Activated CD4-positive, alpha-beta memory T cell treated with anti-CD3 and anti-CD28 coated beads for 36 hours (primary cell): Measurements from ENCODE around the gene FRMD4A. TPM values are rescaled to one million over a fixed set of nuclear protein-coding genes. Genes with fewer than 3 reads are reported as not detected.
"Not testable (repeated sequence)": the region's sequence is repeated elsewhere in the genome, so short reads cannot be mapped to it uniquely, and the experiment has no call there.

ENCODE experiments used
- CTCF ChIA-PET: fragments of 350-600 bp; sonication (Branson Sonifier 250); formaldehyde crosslinking; loops from one replicate; lab custom pipeline; 2021; ENCODE audit warnings: antibody characterized with exemption, inconsistent platforms; lab: Charles Lee
- POLR2A ChIA-PET: fragments of 350-600 bp; sonication (Branson Sonifier 250); formaldehyde crosslinking; loops from one replicate; lab custom pipeline; 2021; ENCODE audit warnings: antibody characterized with exemption; lab: Charles Lee
- DNase-seq: peaks from one replicate; pipeline ENCODE4 v3.0.0-alpha.2; 2020
- H3K27ac Mint-ChIP-seq: one replicate; pipeline ENCODE4 v1.8.0; 2021; ENCODE audit warnings: mixed read lengths
- H3K27me3 Mint-ChIP-seq: one replicate; pipeline ENCODE4 v1.8.0; 2021; ENCODE audit warnings: mixed read lengths
- H3K36me3 Mint-ChIP-seq: one replicate; pipeline ENCODE4 v1.8.0; 2021; ENCODE audit warnings: mixed read lengths
- H3K4me1 Mint-ChIP-seq: one replicate; pipeline ENCODE4 v1.8.0; 2021; ENCODE audit warnings: low read depth, mixed read lengths
- H3K4me3 Mint-ChIP-seq: one replicate; pipeline ENCODE4 v1.8.0; 2021; ENCODE audit warnings: mild to moderate bottlenecking, mixed read lengths
- H3K9me3 Mint-ChIP-seq: one replicate; pipeline ENCODE4 v1.8.0; 2021; ENCODE audit warnings: mixed read lengths
- intact Hi-C: fragments of 100-400 bp; cut with micrococcal nuclease; formaldehyde crosslinking; loops from one replicate; pipeline ENCODE4 v1.15.1; 2023
- total RNA-seq, 2 experiments: library from RNA; stranded (reverse); gene quantifications; one replicate each; pipeline ENCODE4 v1.2.3, GENCODE V29; 2021

Gene FRMD4A
- total RNA-seq, 2 experiments from 2014 or later, result 0.31 to 1.7 TPM

- Mint-ChIP-seq H3K27me3 (no peaks in the 10 kb centered on the region), H3K9me3 (no peaks in the 10 kb centered on the region), H3K27ac (no peak overlapping the region), H3K36me3 (no peaks in the 10 kb centered on the region), H3K4me1 (peaks cover 11% of the 10 kb centered on the region), H3K4me3 (no peak overlapping the region)
- ChIA-PET CTCF (interaction anchor here (1.2 kb wide), 1 partner anchor 55 kb away, joined by 3 read pairs; no protein-coding TSS in a partner anchor), POLR2A (no interaction called here)
- intact Hi-C loops, result no loop called here
- no peak for DNase-seq
These were observed 607.7 kb downstream of the FRMD4A start for GRCh38 chr10:13722747-13723653.

GRCh38 chr10:13721486-13721885 lies 609.2 kb downstream of the FRMD4A start:
- Mint-ChIP-seq H3K4me3 (no peak overlapping the region), H3K36me3 (no peaks in the 10 kb centered on the region), H3K27me3 (no peaks in the 10 kb centered on the region), H3K27ac (no peak overlapping the region), H3K4me1 (peaks cover 15% of the 10 kb centered on the region), H3K9me3 (no peaks in the 10 kb centered on the region)
- DNase-seq, result no peak
- POLR2A ChIA-PET, result no interaction called here
- intact Hi-C loops, result no loop called here
- CTCF ChIA-PET, result no interaction called here

GRCh38 chr10:13720699-13721098 lies 610.0 kb downstream of the FRMD4A start:
- intact Hi-C loops, result no loop called here
- ChIA-PET CTCF (no interaction called here), POLR2A (no interaction called here)
- no peak for DNase-seq
- H3K4me3 Mint-ChIP-seq, result no peak overlapping the region
- H3K27me3 Mint-ChIP-seq, result no peaks in the 10 kb centered on the region
- H3K9me3 Mint-ChIP-seq, result no peaks in the 10 kb centered on the region
- H3K36me3 Mint-ChIP-seq, result no peaks in the 10 kb centered on the region
- peaks cover 15% of the 10 kb centered on the region for H3K4me1 Mint-ChIP-seq
- H3K27ac Mint-ChIP-seq, result no peak overlapping the region

- Mint-ChIP-seq H3K4me1 (peaks cover 15% of the 10 kb centered on the region), H3K4me3 (no peak overlapping the region), H3K27ac (no peak overlapping the region), H3K27me3 (no peaks in the 10 kb centered on the region), H3K9me3 (no peaks in the 10 kb centered on the region), H3K36me3 (no peaks in the 10 kb centered on the region)
- CTCF ChIA-PET, result no interaction called here
- POLR2A ChIA-PET, result no interaction called here
- no peak for DNase-seq
- intact Hi-C loops, result no loop called here
These were observed 611.3 kb downstream of the FRMD4A start for GRCh38 chr10:13719425-13719824.

- ChIA-PET CTCF (interaction anchor here (1.7 kb wide), 1 partner anchor 278 kb away, joined by 4 read pairs; no protein-coding TSS in a partner anchor), POLR2A (no interaction called here)
- no peak overlapping the region for H3K4me3 Mint-ChIP-seq
- H3K36me3 Mint-ChIP-seq, result no peaks in the 10 kb centered on the region
- H3K27me3 Mint-ChIP-seq, result no peaks in the 10 kb centered on the region
- no peak for DNase-seq
- no peak overlapping the region for H3K27ac Mint-ChIP-seq
- no peaks in the 10 kb centered on the region for H3K9me3 Mint-ChIP-seq
- intact Hi-C loops, result no loop called here
- peaks cover 15% of the 10 kb centered on the region for H3K4me1 Mint-ChIP-seq
These were observed 611.9 kb downstream of the FRMD4A start for GRCh38 chr10:13718820-13719219.

- DNase-seq, result peak; percentile 55
- ChIA-PET POLR2A (no interaction called here), CTCF (interaction anchor here (1.7 kb wide), 1 partner anchor 278 kb away, joined by 4 read pairs; no protein-coding TSS in a partner anchor)
- Mint-ChIP-seq H3K27ac (no peak overlapping the region), H3K4me3 (peak overlapping the region; percentile 57), H3K4me1 (peaks cover 13% of the 10 kb centered on the region), H3K9me3 (no peaks in the 10 kb centered on the region), H3K36me3 (no peaks in the 10 kb centered on the region), H3K27me3 (no peaks in the 10 kb centered on the region)
- intact Hi-C loops, result no loop called here
These were observed 612.6 kb downstream of the FRMD4A start for GRCh38 chr10:13717936-13718772.

- CTCF ChIA-PET, result interaction anchor here (1.7 kb wide), 1 partner anchor 277 kb away, joined by 4 read pairs; no protein-coding TSS in a partner anchor
- H3K27ac Mint-ChIP-seq, result no peak overlapping the region
- H3K4me1 Mint-ChIP-seq, result peaks cover 18% of the 10 kb centered on the region
- no peaks in the 10 kb centered on the region for H3K27me3 Mint-ChIP-seq
- POLR2A ChIA-PET, result no interaction called here
- no peaks in the 10 kb centered on the region for H3K36me3 Mint-ChIP-seq
- intact Hi-C loops, result no loop called here
- DNase-seq, result no peak
- peak overlapping the region; percentile 57 for H3K4me3 Mint-ChIP-seq
- H3K9me3 Mint-ChIP-seq, result no peaks in the 10 kb centered on the region
These were observed 613.2 kb downstream of the FRMD4A start for GRCh38 chr10:13717571-13717935.

GRCh38 chr10:13716081-13717071 lies 614.3 kb downstream of the FRMD4A start:
- H3K9me3 Mint-ChIP-seq, result no peaks in the 10 kb centered on the region
- POLR2A ChIA-PET, result no interaction called here
- DNase-seq, result no peak
- H3K27me3 Mint-ChIP-seq, result no peaks in the 10 kb centered on the region
- peaks cover 19% of the 10 kb centered on the region for H3K4me1 Mint-ChIP-seq
- CTCF ChIA-PET, result no interaction called here
- no peak overlapping the region for H3K27ac Mint-ChIP-seq
- H3K4me3 Mint-ChIP-seq, result no peak overlapping the region
- intact Hi-C loops, result no loop called here
- no peaks in the 10 kb centered on the region for H3K36me3 Mint-ChIP-seq

GRCh38 chr10:13715596-13715995 lies 615.1 kb downstream of the FRMD4A start:
- H3K27me3 Mint-ChIP-seq, POLR2A ChIA-PET, H3K9me3 Mint-ChIP-seq, H3K36me3 Mint-ChIP-seq, H3K4me3 Mint-ChIP-seq, DNase-seq, CTCF ChIA-PET, H3K27ac Mint-ChIP-seq, intact Hi-C loops: not testable (repeated sequence)
- peaks cover 19% of the 10 kb centered on the region for H3K4me1 Mint-ChIP-seq

GRCh38 chr10:13715100-13715499 lies 615.6 kb downstream of the FRMD4A start:
- ChIA-PET CTCF (interaction anchor here (1.5 kb wide), 1 partner anchor 55 kb away, joined by 3 read pairs; no protein-coding TSS in a partner anchor), POLR2A (no interaction called here)
- no peak overlapping the region for H3K4me3 Mint-ChIP-seq
- H3K4me1 Mint-ChIP-seq, result peaks cover 19% of the 10 kb centered on the region
- no peaks in the 10 kb centered on the region for H3K36me3 Mint-ChIP-seq
- H3K9me3 Mint-ChIP-seq, result no peaks in the 10 kb centered on the region
- H3K27ac Mint-ChIP-seq, result no peak overlapping the region
- intact Hi-C loops, result no loop called here
- DNase-seq, result no peak
- H3K27me3 Mint-ChIP-seq, result no peaks in the 10 kb centered on the region

- DNase-seq, result peak; percentile 34
- ChIA-PET CTCF (no interaction called here), POLR2A (no interaction called here)
- H3K36me3 Mint-ChIP-seq, result no peaks in the 10 kb centered on the region
- no peak overlapping the region for H3K27ac Mint-ChIP-seq
- H3K27me3 Mint-ChIP-seq, result peaks cover 5% of the 10 kb centered on the region
- H3K4me3 Mint-ChIP-seq, result no peak overlapping the region
- no peaks in the 10 kb centered on the region for H3K9me3 Mint-ChIP-seq
- H3K4me1 Mint-ChIP-seq, result peaks cover 17% of the 10 kb centered on the region
- intact Hi-C loops, result no loop called here
These were observed 617.7 kb downstream of the FRMD4A start for GRCh38 chr10:13712837-13713581.
